Stomach (tissue), 9 donors: ENCODE results near the gene GRAMD1A. TPM values are rescaled to one million over a fixed set of nuclear protein-coding genes. Genes with fewer than 3 reads are reported as not detected.
"Not testable (repeated sequence)": the region's sequence is repeated elsewhere in the genome, so short reads cannot be mapped to it uniquely, and the experiment has no call there.

Experiments used
- DNase-seq, 2 donors: peaks; one replicate each; pipeline versions ENCODE4 v3.0.0 to v3.0.0-alpha.2; 2013 to 2019
- H3K27ac ChIP-seq, 5 donors: fragments of 200-600 bp in 4 of 5; sonication (generic) in 4 of 5; one replicate each; pipeline ENCODE4 v1.5.1; 2013 to 2019; ENCODE audit warnings: mild to moderate bottlenecking in 1 of 5, moderate library complexity in 1 of 5
- H3K27me3 ChIP-seq, 3 donors: fragments of 200-600 bp; sonication (generic); one replicate each; pipeline ENCODE4 v1.5.1; 2017 to 2019; ENCODE audit warnings: mixed run types in 1 of 3
- H3K36me3 ChIP-seq, 4 donors: fragments of 200-600 bp; sonication (generic); 1 replicate in 3 of 4; 2 replicates in 1 of 4; pipeline ENCODE4 v1.5.1; 2016 to 2019
- H3K4me1 ChIP-seq, 4 donors: fragments of 200-600 bp; sonication (generic); one replicate each; pipeline ENCODE4 v1.5.1; 2016 to 2019
- H3K4me3 ChIP-seq, 4 donors: fragments of 200-600 bp; sonication (generic) in 3 of 4; one replicate each; pipeline ENCODE4 v1.5.1; 2016 to 2019; ENCODE audit warnings: mild to moderate bottlenecking in 1 of 4
- H3K9me3 ChIP-seq, 4 donors: fragments of 200-600 bp; sonication (generic); one replicate each; pipeline ENCODE4 v1.5.1; 2016 to 2019
- EP300 ChIP-seq: sonication (generic); formaldehyde crosslinking; IDR thresholded peaks from one replicate; pipeline ENCODE4 v1.6.1; 2017; ENCODE audit warnings: antibody characterized with exemption
- POLR2A ChIP-seq, 4 donors: fragments of 450-650 bp; IDR thresholded peaks; one replicate each; pipeline ENCODE4 v1.6.1; 2016; ENCODE audit warnings: antibody characterized with exemption in 4 of 4, control low read depth in 2 of 4, mild to moderate bottlenecking in 1 of 4, moderate library complexity in 1 of 4
- POLR2AphosphoS5 ChIP-seq, 3 donors: sonication (generic); formaldehyde crosslinking; IDR thresholded peaks; one replicate each; pipeline ENCODE4 v1.6.1; 2016; ENCODE audit warnings: antibody characterized with exemption in 3 of 3
- WGBS, 5 donors: extraction: QIAGEN DNeasy Blood & Tissue Kit in 3 of 5; methylation state at CpG; one replicate each; pipeline versions ENCODE4 v1.1.5 to v1.1.7; 2013 to 2018; 5-methylcytosine and 5-hydroxymethylcytosine counted together
- intact Hi-C: fragments of 100-400 bp; cut with DNase I; formaldehyde crosslinking; loops from one replicate; pipeline ENCODE4 v1.15.1; 2023; ENCODE audit warnings: low total_unique reads
- polyA plus RNA-seq, 3 donors: library from polyadenylated mRNA; stranded (reverse); fragments of 200-250 nt; gene quantifications; one replicate each; pipeline ENCODE4 v1.2.3, GENCODE V29; 2013
- total RNA-seq, 5 donors: library from RNA; depleted of rRNA; stranded (reverse); fragments of >200 nt; gene quantifications; one replicate each; pipeline versions ENCODE4 v1.1.0 to v1.2.3, GENCODE V29; 2014 to 2016
- TF ChIP-seq, protein P1 (sequence below), 7 experiments: fragments of 450-650 bp in 4 of 7; fragments of 200-600 bp in 3 of 7; sonication (generic) in 3 of 7; IDR thresholded peaks; one replicate each; pipeline ENCODE4 v1.5.1; 2016 to 2019; ENCODE audit warnings: antibody characterized with exemption in 7 of 7, control low read depth in 2 of 7, mild to moderate bottlenecking in 1 of 7
- donor health status: healthy with polysubstance abuse.
- donor health status: Bipolar disorder and iron deficiency.
- donor health status: healthy.

The GRAMD1A gene
- total and polyA plus RNA-seq, 8 donors: 29.8 to 74.1 (median 45.1) TPM

DNA sequence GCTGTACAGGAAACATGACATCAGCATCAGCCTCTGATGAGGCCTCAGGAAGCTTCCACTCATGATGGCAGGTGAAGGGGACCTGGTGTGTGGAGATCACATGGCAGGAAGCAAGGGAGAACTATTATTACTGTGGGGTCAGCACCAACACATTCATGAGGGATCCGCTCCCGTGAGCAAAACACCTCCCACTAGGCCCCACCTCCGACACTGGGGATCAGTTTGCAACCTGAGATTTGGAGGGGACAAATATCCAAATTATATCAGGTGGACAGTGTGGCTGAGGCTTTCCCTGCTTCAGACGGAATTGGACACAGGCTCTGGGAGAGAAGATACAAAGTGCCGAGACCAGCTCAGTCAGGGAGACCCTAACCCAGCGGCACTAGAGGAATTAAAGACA, 30.4 kb upstream of the GRAMD1A start:
- WGBS, 5 donors: 89 to 95% (median 90%) methylated on average over 6 of the region's 6 CpGs
- Histone ChIP-seq H3K27ac (no peak overlapping the region), H3K27me3 (no peaks in the 10 kb centered on the region), H3K36me3 (no peaks in the 10 kb centered on the region), H3K4me1 (peaks cover 0 to 18% (median 13%) of the 10 kb centered on the region in 4 donors), H3K4me3 (no peak overlapping the region), H3K9me3 (peaks cover 0 to 5% (median 0%) of the 10 kb centered on the region in 4 donors)
- intact Hi-C loops: loop anchor here (2.0 kb wide), 1 partner anchor 43 kb away; no protein-coding TSS in a partner anchor
- TF ChIP-seq EP300: no peak
- no peak for TF ChIP-seq POLR2A (IDR thresholded peaks at IDR 0.05)
- TF ChIP-seq, protein P1, sequence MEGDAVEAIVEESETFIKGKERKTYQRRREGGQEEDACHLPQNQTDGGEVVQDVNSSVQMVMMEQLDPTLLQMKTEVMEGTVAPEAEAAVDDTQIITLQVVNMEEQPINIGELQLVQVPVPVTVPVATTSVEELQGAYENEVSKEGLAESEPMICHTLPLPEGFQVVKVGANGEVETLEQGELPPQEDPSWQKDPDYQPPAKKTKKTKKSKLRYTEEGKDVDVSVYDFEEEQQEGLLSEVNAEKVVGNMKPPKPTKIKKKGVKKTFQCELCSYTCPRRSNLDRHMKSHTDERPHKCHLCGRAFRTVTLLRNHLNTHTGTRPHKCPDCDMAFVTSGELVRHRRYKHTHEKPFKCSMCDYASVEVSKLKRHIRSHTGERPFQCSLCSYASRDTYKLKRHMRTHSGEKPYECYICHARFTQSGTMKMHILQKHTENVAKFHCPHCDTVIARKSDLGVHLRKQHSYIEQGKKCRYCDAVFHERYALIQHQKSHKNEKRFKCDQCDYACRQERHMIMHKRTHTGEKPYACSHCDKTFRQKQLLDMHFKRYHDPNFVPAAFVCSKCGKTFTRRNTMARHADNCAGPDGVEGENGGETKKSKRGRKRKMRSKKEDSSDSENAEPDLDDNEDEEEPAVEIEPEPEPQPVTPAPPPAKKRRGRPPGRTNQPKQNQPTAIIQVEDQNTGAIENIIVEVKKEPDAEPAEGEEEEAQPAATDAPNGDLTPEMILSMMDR (IDR thresholded peaks at IDR 0.05): no peak
- no peak for TF ChIP-seq POLR2AphosphoS5 (IDR thresholded peaks at IDR 0.05)
- no peak for DNase-seq

DNA sequence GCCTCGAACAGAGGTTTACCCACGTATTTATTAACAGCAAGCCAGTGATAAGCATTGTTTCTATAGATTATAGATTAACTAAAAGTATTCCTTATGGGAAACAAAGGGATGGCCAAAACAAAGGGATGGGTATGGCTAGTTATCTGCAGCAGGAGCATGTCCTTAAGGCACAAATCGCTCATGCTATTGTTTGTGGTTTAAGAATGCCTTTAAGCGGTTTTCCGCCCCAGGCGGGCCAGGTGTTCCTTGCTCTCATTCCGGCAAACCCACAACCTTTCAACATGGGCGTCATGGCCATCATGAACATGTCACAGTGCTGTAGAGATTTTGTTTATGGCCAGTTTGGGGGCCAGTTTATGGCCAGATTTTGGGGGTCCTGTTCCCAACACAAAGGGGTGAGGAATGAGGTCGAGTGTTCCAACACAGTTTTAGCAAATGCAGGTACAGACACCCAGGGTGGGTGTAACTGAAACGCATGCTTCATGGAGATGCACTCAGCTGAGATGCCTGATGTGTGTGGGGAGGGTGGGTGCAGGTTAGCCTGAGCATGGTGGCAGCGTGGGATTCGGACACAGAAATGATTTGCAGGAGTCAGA, 29.8 kb upstream of the GRAMD1A start:
- not testable (repeated sequence) for H3K4me3 ChIP-seq, DNase-seq, H3K9me3 ChIP-seq, H3K27ac ChIP-seq, H3K36me3 ChIP-seq, H3K27me3 ChIP-seq
- intact Hi-C loops: loop anchor here (2.0 kb wide), 1 partner anchor 43 kb away; no protein-coding TSS in a partner anchor
- 79 to 85% (median 83%) methylated on average over 12 of the region's 12 CpGs for WGBS, 5 donors
- peaks cover 0 to 24% (median 13%) of the 10 kb centered on the region in 4 donors for H3K4me1 ChIP-seq

DNA sequence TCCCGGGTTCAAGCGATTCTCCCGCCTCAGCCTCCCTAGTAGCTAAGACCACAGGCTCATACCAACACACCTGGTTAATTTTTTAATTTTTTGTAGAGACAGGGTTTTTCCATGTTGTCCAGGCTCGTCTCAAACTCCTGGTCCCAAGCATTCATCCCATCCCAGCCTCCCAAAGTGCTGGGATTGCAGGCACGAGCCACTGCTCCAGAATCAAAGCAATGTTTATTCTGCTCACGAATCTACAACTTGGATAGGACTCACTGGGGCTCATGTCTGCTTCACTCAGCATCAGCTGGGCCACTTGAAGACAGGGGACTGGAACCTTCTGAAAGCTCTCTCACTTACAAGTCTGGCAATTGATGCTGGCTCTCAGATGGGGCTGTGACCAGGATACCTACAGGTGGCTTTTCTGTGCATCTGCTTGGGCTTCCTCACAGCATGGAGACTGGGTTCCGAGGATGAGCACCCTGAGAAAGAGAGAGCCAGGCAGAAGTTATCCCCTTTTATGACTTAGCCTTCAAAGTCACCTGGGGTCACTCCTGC, 27.9 kb upstream of the GRAMD1A start:
- intact Hi-C loops: no loop called here
- H3K27me3 ChIP-seq: no peaks in the 10 kb centered on the region
- TF ChIP-seq, protein P1 (IDR thresholded peaks at IDR 0.05): no peak
- no peak for TF ChIP-seq POLR2A (IDR thresholded peaks at IDR 0.05)
- no peak for TF ChIP-seq POLR2AphosphoS5 (IDR thresholded peaks at IDR 0.05)
- TF ChIP-seq EP300: no peak
- no peak overlapping the region for H3K4me3 ChIP-seq
- H3K4me1 ChIP-seq: peaks cover 0 to 29% (median 13%) of the 10 kb centered on the region in 4 donors
- 74 to 85% (median 85%) methylated on average over 7 of the region's 7 CpGs for WGBS, 5 donors
- H3K27ac ChIP-seq: no peak overlapping the region
- DNase-seq: no peak
- H3K9me3 ChIP-seq: peaks cover 0 to 14% (median 3%) of the 10 kb centered on the region in 4 donors
- no peaks in the 10 kb centered on the region for H3K36me3 ChIP-seq

DNA sequence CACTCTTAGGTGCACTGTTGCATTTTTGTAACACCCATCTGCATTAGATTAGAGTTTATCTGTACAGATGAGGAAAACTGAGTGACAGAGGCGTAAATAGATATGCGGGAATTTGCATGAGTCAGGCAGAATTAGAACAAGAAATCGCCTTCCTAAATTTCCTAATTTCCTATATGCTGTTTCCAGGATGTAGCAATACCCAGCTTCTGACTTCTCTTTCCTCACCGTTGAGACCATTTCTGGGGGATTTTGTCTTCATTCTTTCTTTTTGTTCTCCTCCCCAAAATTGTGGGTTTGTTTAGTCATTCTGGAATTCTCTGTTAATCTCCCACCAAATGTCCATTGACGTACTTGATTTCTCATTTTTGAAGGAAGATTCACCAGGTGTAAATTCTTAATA, 25.5 kb upstream of the GRAMD1A start:
- Histone ChIP-seq H3K27ac (peak overlapping the region in 1 of 5 donors; percentile 10), H3K9me3 (peaks cover 0 to 9% (median 3%) of the 10 kb centered on the region in 4 donors), H3K36me3 (no peaks in the 10 kb centered on the region), H3K4me3 (no peak overlapping the region), H3K4me1 (peaks cover 0 to 29% (median 13%) of the 10 kb centered on the region in 4 donors), H3K27me3 (no peaks in the 10 kb centered on the region)
- TF ChIP-seq POLR2AphosphoS5 (IDR thresholded peaks at IDR 0.05) (no peak), EP300 (no peak), POLR2A (IDR thresholded peaks at IDR 0.05) (no peak)
- TF ChIP-seq, protein P1 (IDR thresholded peaks at IDR 0.05): no peak
- intact Hi-C loops: no loop called here
- no peak for DNase-seq
- WGBS, 5 donors: 58 to 67% (median 61%) methylated on average over 5 of the region's 5 CpGs

DNA sequence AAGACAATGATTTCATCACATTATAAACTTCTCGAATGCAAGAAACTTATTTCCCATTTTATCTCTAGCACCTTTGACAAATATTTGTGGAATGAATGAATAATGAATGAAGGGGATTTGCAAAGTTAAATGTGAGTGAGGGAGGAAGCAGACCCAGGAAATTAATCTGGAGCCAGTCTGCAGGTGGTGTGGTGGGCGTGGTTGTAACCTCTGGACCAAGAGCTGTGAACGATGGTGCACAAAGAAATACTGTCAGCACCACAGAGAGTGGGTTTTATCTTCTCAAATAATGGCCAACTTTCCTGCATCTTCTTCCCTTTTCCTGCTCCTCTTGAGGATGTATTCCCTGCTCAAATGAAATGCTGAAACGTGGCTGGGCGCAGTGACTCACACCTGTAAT, 25.1 kb upstream of the GRAMD1A start:
- Histone ChIP-seq H3K4me1 (peaks cover 0 to 29% (median 13%) of the 10 kb centered on the region in 4 donors), H3K4me3 (no peak overlapping the region), H3K36me3 (no peaks in the 10 kb centered on the region), H3K27me3 (no peaks in the 10 kb centered on the region), H3K9me3 (peaks cover 0 to 9% (median 3%) of the 10 kb centered on the region in 4 donors), H3K27ac (peak overlapping the region in 1 of 5 donors; percentile 10)
- 40 to 62% (median 50%) methylated on average over 5 of the region's 5 CpGs for WGBS, 5 donors
- no peak for TF ChIP-seq POLR2A (IDR thresholded peaks at IDR 0.05)
- TF ChIP-seq EP300: no peak
- TF ChIP-seq POLR2AphosphoS5 (IDR thresholded peaks at IDR 0.05): no peak
- TF ChIP-seq, protein P1 (IDR thresholded peaks at IDR 0.05): no peak
- DNase-seq: no peak
- intact Hi-C loops: no loop called here
